Activated naive CD4-positive, alpha-beta T cell treated with anti-CD3 and anti-CD28 coated beads, Interleukin-2, amount 50 U/mL, for 16 hours (primary cell): ENCODE data around the gene COBLL1.

Experiments
- DNase-seq: peaks from one replicate; pipeline ENCODE4 v3.0.0-alpha.2; 2020

Gene COBLL1

GRCh38 chr2:164705412-164706167 is 136.0 kb downstream of the COBLL1 start:
- no peak for DNase-seq

DNA sequence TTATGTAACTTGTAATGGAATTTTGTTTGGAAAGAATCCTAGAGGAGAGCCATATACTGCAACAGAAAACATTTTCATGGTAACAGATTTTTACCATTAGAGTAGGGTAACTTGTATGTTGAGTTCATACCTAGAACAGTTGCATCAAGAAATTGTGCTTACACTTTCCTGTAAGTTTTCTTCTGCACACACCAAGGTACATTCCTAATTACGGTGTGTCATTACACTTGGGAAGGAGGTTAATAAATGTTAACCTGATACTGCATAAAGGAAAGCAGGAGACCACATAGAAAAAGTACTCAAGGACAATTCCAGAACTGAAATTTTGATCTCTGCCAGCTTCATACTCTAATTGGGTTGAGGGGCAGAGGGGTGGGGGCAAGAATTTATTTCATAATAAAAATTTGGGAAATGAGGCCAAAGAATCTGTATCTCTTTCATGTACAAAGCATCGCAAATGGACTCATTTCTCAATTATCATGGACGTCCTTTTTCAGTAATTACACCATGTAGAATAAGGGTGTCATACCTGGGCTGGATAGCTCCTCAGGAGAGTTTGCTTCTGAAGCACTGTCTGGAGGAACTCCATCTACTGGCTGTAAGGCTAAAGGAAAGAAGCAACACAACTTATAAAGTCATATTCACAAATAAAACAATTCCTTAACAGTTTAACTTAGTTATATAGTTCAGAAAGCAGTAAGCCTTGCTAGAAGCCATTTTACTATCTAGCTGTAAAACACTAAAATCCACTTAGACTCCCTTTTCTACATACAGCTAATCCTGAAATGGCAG is 137.5 kb downstream of the COBLL1 start:
- DNase-seq = no peak

DNA sequence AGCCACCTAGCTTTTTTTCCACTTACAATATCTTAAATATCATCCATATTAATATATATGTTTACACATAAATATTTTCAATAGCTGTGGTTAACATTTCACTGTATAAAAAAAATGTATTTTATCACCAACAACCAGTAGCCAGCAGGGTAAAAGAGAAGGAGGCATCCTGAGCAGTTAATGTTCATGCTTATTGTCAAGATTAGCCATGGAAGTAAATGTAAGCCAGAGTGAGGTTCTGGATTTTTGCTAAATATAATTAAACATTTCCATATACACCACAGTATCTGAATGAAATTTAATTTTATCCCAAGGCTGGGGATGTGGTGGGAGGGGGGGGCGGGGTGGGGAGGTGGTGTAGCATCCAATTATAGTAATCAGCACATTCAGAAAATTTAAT is 140.1 kb downstream of the COBLL1 start:
- no peak for DNase-seq

DNA sequence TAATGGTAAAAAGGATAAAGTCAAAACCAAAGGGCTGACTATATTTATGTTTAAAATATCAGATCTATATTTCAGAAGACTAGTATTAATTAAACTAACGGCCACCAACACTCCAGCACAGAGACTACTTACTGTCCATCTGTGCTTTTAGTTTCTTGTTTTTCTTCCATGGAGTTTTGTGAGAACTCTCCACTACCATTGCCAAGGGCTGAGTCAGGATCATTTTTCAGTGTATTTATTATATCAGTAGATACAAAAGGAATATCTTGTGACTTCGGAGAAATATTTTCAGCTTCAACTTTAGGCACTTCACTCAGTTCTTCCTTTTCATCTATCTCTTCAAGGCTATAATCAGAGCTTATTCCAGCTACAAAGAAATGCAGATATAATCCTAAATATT is 141.2 kb downstream of the COBLL1 start:
- no peak for DNase-seq

DNA sequence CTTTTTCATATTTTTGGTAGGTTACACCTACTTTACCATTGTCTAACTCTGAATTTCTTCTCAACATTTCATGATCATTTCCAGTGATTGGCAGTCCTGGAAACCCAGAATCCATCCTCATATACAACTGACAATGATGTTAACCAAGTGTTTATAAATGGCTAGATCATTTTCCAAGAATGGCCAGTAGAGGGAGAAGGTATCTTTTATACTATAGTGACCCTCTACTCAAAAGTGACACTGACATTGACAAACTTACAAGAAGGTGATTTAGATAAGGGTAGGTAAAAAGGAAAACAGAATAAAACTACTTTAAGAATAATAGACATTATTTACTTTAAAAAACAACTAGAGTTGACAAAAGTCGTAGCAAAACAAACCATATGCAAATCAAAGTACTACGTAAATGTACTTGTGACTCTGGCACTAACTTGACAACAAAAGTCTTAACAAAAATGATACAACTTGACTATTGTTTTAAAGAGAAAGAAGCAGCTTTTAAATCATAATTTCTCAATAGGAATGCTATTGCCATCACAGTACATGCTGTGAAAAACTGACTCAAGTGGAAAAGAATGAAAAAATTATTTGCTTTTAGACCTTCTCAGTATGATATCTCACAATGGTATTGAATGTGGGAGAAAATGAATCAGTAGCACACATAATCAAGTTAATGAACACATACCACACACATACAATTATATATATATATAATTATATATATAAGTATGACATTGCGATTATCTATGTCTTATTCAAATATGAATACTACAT is 143.7 kb downstream of the COBLL1 start:
- no peak for DNase-seq

DNA sequence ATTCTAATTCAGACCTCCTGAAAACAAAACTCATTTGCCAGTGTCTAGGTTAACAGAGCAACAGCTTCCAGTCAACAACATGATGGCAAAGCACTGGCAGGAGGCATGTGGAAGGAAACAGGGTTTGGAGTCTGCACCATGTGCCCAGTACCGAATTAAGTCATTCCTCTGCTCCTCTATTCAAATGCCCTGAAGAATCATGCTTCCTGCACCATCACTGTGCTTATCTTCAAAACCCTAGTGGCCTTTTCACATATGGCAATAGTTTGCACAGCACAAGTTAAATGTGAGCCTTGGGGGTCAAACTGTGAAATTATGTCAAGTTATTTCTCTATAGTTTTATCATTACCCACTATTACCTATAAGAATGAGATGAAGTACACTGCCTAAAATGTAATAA is 145.0 kb downstream of the COBLL1 start:
- DNase-seq = no peak

DNA sequence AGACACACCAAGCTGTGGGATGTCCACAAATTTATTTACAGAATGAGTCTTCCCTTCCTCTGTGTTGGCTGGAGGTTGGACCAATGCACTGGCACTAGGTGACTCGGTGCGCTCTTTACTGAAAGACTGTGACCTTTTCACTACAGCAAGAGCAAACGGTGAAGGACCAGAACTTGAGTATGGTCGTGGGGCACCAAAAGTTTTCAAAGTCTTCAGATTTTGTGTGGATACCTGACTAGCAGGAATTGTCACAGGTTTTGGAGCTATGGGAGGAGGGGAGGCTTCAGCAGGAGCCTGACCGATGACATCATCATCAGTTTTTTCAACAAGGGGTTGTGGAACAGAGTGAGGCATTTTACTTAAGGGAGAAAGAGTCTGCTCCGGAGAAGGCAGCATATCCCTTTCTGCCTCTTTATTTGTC is 147.3 kb downstream of the COBLL1 start:
- no peak for DNase-seq

GRCh38 chr2:164693834-164694233 is 147.8 kb downstream of the COBLL1 start:
- no peak for DNase-seq

DNA sequence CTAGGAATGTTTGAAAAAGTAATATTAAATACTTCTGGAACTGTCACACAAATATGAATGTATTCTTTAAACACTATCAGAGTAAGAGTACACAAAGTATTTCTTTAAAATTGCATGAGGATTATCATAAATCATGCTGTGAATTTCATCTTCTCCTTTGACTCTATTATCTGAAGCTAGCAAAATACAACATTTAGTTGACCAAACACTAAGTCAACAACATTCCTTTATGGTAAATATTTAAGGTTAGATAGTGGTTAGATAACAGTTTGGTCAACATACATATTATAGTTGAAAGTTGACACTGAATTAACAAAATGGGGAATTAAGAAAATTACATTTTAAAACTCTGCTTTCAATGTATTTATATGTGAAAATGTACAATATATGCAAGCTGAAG is 148.2 kb downstream of the COBLL1 start:
- no peak for DNase-seq

DNA sequence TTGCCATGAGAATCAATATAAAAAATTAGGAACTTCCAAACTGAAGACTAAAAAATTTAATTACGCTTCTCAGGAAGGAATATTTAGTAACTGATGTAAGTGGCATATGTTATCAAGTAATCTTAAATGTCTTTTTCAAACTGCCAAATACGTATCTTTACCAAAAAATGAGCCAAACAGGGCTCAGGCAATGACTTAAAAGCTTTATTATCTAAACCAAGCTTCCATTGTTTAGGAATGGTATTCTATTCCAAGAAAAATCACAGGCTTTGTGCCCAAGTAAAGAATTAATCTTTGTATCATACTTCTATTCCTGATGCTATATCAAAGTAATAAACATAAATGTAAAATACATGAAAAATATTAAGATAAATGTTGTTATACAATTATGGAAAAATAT is 148.7 kb downstream of the COBLL1 start:
- no peak for DNase-seq

DNA sequence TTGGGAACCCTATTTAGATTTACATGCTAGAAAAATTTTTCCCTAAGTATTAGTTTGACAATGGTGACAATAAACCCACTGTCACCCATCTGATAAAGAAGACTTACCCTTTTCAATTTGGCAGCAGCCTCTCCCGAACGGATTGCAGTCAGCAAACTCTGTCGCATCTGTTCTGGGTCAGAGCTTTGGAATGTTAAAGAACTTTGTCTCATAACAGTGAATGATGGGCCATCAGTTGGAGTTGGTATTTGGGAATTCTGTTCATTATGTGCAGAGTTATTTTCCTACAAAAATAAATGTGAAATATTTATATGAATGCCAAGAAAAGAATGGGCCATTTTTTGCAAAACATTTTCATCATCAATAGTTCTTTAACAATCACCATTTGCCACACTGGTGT is 149.5 kb downstream of the COBLL1 start:
- DNase-seq = no peak

- no peak for DNase-seq
These were observed 150.2 kb downstream of the COBLL1 start for GRCh38 chr2:164691346-164691887.

DNA sequence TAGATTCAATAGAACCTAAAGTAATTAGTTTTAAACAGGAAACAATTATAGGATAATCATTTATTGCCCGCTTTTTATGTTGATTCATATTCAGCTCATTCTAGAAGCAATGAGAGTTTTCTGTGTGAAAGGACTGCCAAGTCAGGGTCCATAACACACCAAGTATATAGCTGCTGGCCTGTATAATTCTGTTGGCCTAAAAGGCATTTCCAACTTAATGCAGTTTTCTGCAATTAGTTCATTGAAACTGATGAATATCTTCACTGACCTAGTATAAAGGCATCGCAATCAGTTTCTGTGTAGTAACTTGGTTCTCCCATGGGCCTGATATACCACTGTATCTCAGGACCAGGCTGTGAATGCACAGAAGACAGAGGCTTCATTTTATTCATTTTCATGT is 151.3 kb downstream of the COBLL1 start:
- DNase-seq = no peak

- no peak for DNase-seq
These were observed 152.7 kb downstream of the COBLL1 start for GRCh38 chr2:164688896-164689419.

GRCh38 chr2:164681009-164681408 is 160.6 kb downstream of the COBLL1 start:
- DNase-seq = no peak

- DNase-seq = no peak
These were observed 162.9 kb downstream of the COBLL1 start for GRCh38 chr2:164678631-164679149.

GRCh38 chr2:164677733-164678132 is 163.9 kb downstream of the COBLL1 start:
- no peak for DNase-seq

DNA sequence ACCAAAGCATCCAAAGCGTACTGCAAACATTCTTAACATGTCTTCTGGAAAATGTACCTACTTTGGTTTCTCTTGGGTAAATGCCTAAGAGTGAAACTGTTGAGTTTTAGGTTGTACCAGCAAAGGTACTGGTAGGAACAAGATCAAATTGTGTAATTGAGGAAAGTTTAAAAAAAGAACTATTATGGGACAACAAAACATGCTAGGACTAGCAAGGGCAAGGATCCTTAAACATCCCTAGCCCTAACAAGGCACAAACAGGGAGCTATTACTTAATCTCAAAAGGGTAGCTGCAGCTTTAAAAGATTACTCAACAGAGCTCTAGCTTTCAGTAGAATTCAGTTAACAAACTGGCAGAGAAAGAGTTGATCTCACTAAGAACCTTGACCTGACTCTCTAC is 164.4 kb downstream of the COBLL1 start:
- DNase-seq = no peak

- DNase-seq = no peak
These were observed 165.9 kb downstream of the COBLL1 start for GRCh38 chr2:164675687-164676086.

- no peak for DNase-seq
These were observed 166.6 kb downstream of the COBLL1 start for GRCh38 chr2:164675027-164675426.

- no peak for DNase-seq
These were observed 169.8 kb downstream of the COBLL1 start for GRCh38 chr2:164671664-164672396.

- DNase-seq = no peak
These were observed 172.3 kb downstream of the COBLL1 start for GRCh38 chr2:164669291-164669690.
